ENCODE measurements around the gene DYNC2H1. TPM values are rescaled to one million over a fixed set of nuclear protein-coding genes. Genes with fewer than 3 reads are reported as not detected.

DYNC2H1 gene
- total RNA-seq, 1 experiment from 2014 or later = 44.0 TPM

- ChIA-PET CTCF (no interaction called here), POLR2A (ENCODE audit: low non-redundant PET) (interaction anchor here (0.8 kb wide), 1 partner anchor 20 kb away, joined by 3 read pairs; no protein-coding TSS in a partner anchor)
- Histone ChIP-seq H3K4me3 (ENCODE audit: low read depth, low read length, poor library complexity, severe bottlenecking) (no peak overlapping the region), H3K4me1 (ENCODE audit: insufficient read depth, low read length, poor library complexity, severe bottlenecking) (no peaks in the 10 kb centered on the region), H3K9me3 (ENCODE audit: low read depth, low read length, poor library complexity, severe bottlenecking) (peaks cover 5% of the 10 kb centered on the region), H3K36me3 (ENCODE audit: insufficient read depth, low read length, poor library complexity, severe bottlenecking) (no peaks in the 10 kb centered on the region), H3K27me3 (replicated peaks; ENCODE audit: insufficient read depth, low read depth, low read length, poor library complexity) (no peaks in the 10 kb centered on the region), H3K27ac (ENCODE audit: low read depth, low read length, poor library complexity, severe bottlenecking) (no peak overlapping the region)
- no TSS peak for BruUV-seq (replicated peaks)
- intact Hi-C loops (cut with micrococcal nuclease; ENCODE audit: unreplicated experiment) = no loop called here
- DNase-seq (ENCODE audit: low spot score) = no peak
- TF ChIP-seq, protein P1, sequence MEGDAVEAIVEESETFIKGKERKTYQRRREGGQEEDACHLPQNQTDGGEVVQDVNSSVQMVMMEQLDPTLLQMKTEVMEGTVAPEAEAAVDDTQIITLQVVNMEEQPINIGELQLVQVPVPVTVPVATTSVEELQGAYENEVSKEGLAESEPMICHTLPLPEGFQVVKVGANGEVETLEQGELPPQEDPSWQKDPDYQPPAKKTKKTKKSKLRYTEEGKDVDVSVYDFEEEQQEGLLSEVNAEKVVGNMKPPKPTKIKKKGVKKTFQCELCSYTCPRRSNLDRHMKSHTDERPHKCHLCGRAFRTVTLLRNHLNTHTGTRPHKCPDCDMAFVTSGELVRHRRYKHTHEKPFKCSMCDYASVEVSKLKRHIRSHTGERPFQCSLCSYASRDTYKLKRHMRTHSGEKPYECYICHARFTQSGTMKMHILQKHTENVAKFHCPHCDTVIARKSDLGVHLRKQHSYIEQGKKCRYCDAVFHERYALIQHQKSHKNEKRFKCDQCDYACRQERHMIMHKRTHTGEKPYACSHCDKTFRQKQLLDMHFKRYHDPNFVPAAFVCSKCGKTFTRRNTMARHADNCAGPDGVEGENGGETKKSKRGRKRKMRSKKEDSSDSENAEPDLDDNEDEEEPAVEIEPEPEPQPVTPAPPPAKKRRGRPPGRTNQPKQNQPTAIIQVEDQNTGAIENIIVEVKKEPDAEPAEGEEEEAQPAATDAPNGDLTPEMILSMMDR (conservative IDR thresholded peaks at IDR 0.05; ENCODE audit: low read depth, low read length) = no peak
- no peak for TF ChIP-seq EZH2 (IDR thresholded peaks at IDR 0.05; ENCODE audit: borderline replicate concordance, low read depth, low read length, poor library complexity, severe bottlenecking)
Observed at GRCh38 chr11:103380031-103380430, 270.8 kb downstream of the DYNC2H1 start.

GRCh38 chr11:103384652-103385051, 275.4 kb downstream of the DYNC2H1 start:
- no peak for TF ChIP-seq EZH2 (IDR thresholded peaks at IDR 0.05; ENCODE audit: borderline replicate concordance, low read depth, low read length, poor library complexity, severe bottlenecking)
- TF ChIP-seq, protein P1 (conservative IDR thresholded peaks at IDR 0.05; ENCODE audit: low read depth, low read length) = no peak
- H3K4me3 ChIP-seq (ENCODE audit: low read depth, low read length, poor library complexity, severe bottlenecking) = no peak overlapping the region
- CTCF ChIA-PET = no interaction called here

DNA sequence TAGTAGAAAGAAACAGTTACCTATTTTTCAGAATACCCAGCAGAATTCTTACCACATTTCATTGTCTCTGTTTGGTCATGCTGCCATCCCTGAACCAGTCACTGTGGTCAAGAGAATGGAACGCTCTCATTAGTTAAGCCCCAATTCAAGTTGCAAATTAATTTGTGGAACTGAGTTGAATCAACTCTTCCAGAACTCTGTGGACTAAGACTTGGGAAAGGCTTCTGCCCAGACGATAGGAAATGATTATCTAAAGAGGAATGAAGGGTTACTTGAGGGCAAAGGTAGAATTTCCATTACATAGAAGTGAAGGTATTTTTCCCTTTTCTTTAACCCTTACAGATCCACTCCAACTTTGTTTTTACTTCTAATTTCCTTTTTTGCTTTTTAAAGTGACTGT, 286.4 kb downstream of the DYNC2H1 start:
- ChIA-PET POLR2A (ENCODE audit: low non-redundant PET) (no interaction called here), CTCF (no interaction called here)
- no peaks in the 10 kb centered on the region for H3K9me3 ChIP-seq (ENCODE audit: low read depth, low read length, poor library complexity, severe bottlenecking)
- H3K36me3 ChIP-seq (ENCODE audit: insufficient read depth, low read length, poor library complexity, severe bottlenecking) = no peaks in the 10 kb centered on the region
- TF ChIP-seq, protein P1 (conservative IDR thresholded peaks at IDR 0.05; ENCODE audit: low read depth, low read length) = no peak
- no peak overlapping the region for H3K4me3 ChIP-seq (ENCODE audit: low read depth, low read length, poor library complexity, severe bottlenecking)
- H3K27me3 ChIP-seq (replicated peaks; ENCODE audit: insufficient read depth, low read depth, low read length, poor library complexity) = no peaks in the 10 kb centered on the region
- intact Hi-C loops (cut with micrococcal nuclease; ENCODE audit: unreplicated experiment) = no loop called here
- H3K27ac ChIP-seq (ENCODE audit: low read depth, low read length, poor library complexity, severe bottlenecking) = no peak overlapping the region
- no TSS peak for BruUV-seq (replicated peaks)
- no peak for DNase-seq (ENCODE audit: low spot score)
- H3K4me1 ChIP-seq (ENCODE audit: insufficient read depth, low read length, poor library complexity, severe bottlenecking) = no peaks in the 10 kb centered on the region

More at GRCh38 chr11:103384652-103385051, 275.4 kb downstream of the DYNC2H1 start:
- no peaks in the 10 kb centered on the region for H3K9me3 ChIP-seq (ENCODE audit: low read depth, low read length, poor library complexity, severe bottlenecking)
- no peaks in the 10 kb centered on the region for H3K36me3 ChIP-seq (ENCODE audit: insufficient read depth, low read length, poor library complexity, severe bottlenecking)
- H3K27me3 ChIP-seq (replicated peaks; ENCODE audit: insufficient read depth, low read depth, low read length, poor library complexity) = no peaks in the 10 kb centered on the region
- intact Hi-C loops (cut with micrococcal nuclease; ENCODE audit: unreplicated experiment) = no loop called here
- no TSS peak for BruUV-seq (replicated peaks)
- H3K27ac ChIP-seq (ENCODE audit: low read depth, low read length, poor library complexity, severe bottlenecking) = no peak overlapping the region
- no peak for DNase-seq (ENCODE audit: low spot score)
- POLR2A ChIA-PET (ENCODE audit: low non-redundant PET) = no interaction called here
- H3K4me1 ChIP-seq (ENCODE audit: insufficient read depth, low read length, poor library complexity, severe bottlenecking) = no peaks in the 10 kb centered on the region

Measured in A673 (cell line).